SK-N-SH treated with all-trans-retinoic acid at 6 μM for 48 hours (cell line): ENCODE measurements around the gene SMG9.

ENCODE experiments used
- CREB5 ChIP-seq: fragments of 250-450 bp; sonication (Bioruptor Pico); IDR thresholded peaks from 2 replicates; pipeline ENCODE4 v1.5.1; 2020; ENCODE audit warnings: low read depth, mild to moderate bottlenecking, moderate library complexity
- CSRNP3 ChIP-seq: fragments of 250-450 bp; sonication (Bioruptor Pico); IDR thresholded peaks from 2 replicates; pipeline ENCODE4 v1.5.1; 2021; ENCODE audit warnings: mild to moderate bottlenecking, moderate library complexity
- ESRRG ChIP-seq: fragments of 250-450 bp; sonication (Bioruptor Pico); IDR thresholded peaks from 2 replicates; pipeline ENCODE4 v1.6.1; 2021; ENCODE audit warnings: mild to moderate bottlenecking
- ISL1 ChIP-seq: fragments of 250-450 bp; sonication (Bioruptor Pico); IDR thresholded peaks from 2 replicates; pipeline ENCODE4 v2.1.2; 2022; ENCODE audit warnings: mild to moderate bottlenecking, moderate library complexity
- PATZ1 ChIP-seq: fragments of 250-450 bp; sonication (Bioruptor Pico); IDR thresholded peaks from 2 replicates; pipeline ENCODE4 v1.8.0; 2020; ENCODE audit warnings: mild to moderate bottlenecking, moderate library complexity, borderline replicate concordance
- PPARA ChIP-seq: fragments of 250-450 bp; sonication (Bioruptor Pico); IDR thresholded peaks from 2 replicates; pipeline ENCODE4 v1.5.0; 2020; ENCODE audit warnings: mild to moderate bottlenecking, borderline replicate concordance
- RARB ChIP-seq: fragments of 250-450 bp; sonication (Bioruptor Pico); IDR thresholded peaks from 2 replicates; pipeline ENCODE4 v1.8.0; 2021; ENCODE audit warnings: mild to moderate bottlenecking, moderate library complexity
- SNAI2 ChIP-seq: fragments of 250-450 bp; sonication (Bioruptor Pico); IDR thresholded peaks from 2 replicates; pipeline ENCODE4 v1.5.0; 2020; ENCODE audit warnings: mild to moderate bottlenecking, moderate library complexity
- TSHZ2 ChIP-seq: fragments of 250-450 bp; sonication (Bioruptor Pico); IDR thresholded peaks from 2 replicates; pipeline ENCODE4 v1.5.0; 2020; ENCODE audit warnings: mild to moderate bottlenecking, moderate library complexity
- ZC3H10 ChIP-seq: fragments of 250-450 bp; sonication (Bioruptor Pico); IDR thresholded peaks from 2 replicates; pipeline ENCODE4 v1.5.1; 2021; ENCODE audit warnings: mild to moderate bottlenecking, moderate library complexity
- ZFP3 ChIP-seq: fragments of 250-450 bp; sonication (Bioruptor Pico); IDR thresholded peaks from 2 replicates; pipeline ENCODE4 v1.5.0; 2020; ENCODE audit warnings: mild to moderate bottlenecking, moderate library complexity
- ZNF70 ChIP-seq: fragments of 450-650 bp; formaldehyde crosslinking; IDR thresholded peaks from 2 replicates; pipeline ENCODE4 v1.5.0; 2020; ENCODE audit warnings: mild to moderate bottlenecking, moderate library complexity

GRCh38 chr19:43775299-43775890 is 20.6 kb upstream of the SMG9 start:
- TF ChIP-seq PATZ1 (CRISPR knock-in tag), result no peak
- TF ChIP-seq CREB5, result no peak
- TF ChIP-seq RARB (CRISPR knock-in tag), result no peak
- no peak for TF ChIP-seq ZNF70 (CRISPR knock-in tag)
- no peak for TF ChIP-seq SNAI2 (CRISPR knock-in tag)
- no peak for TF ChIP-seq TSHZ2 (CRISPR knock-in tag)
- no peak for TF ChIP-seq ZFP3 (CRISPR knock-in tag)
- no peak for TF ChIP-seq CSRNP3 (CRISPR knock-in tag)
- TF ChIP-seq ESRRG (CRISPR knock-in tag), result no peak
- TF ChIP-seq ZC3H10 (CRISPR knock-in tag), result no peak
- no peak for TF ChIP-seq PPARA (CRISPR knock-in tag)
- no peak for TF ChIP-seq ISL1 (CRISPR knock-in tag)
